H1 (cell line): ENCODE measurements around the gene H2AZ2. TPM values are rescaled to one million over a fixed set of nuclear protein-coding genes. Genes with fewer than 3 reads are reported as not detected.

Source experiments
- CTCF ChIA-PET: fragments of 300-600 bp; sonication (Branson Sonifier 250); formaldehyde crosslinking; loops from one replicate; lab custom pipeline; 2021; ENCODE audit not compliant: partially characterized antibody; lab: Charles Lee
- POLR2A ChIA-PET: fragments of 300-600 bp; sonication (Branson Sonifier 250); formaldehyde crosslinking; loops from one replicate; lab custom pipeline; 2021; ENCODE audit warnings: inconsistent platforms; ENCODE audit not compliant: partially characterized antibody; lab: Charles Lee
- DNase-seq, 2 experiments: peaks; one replicate each; pipeline versions ENCODE4 v3.0.0 to v3.0.0-alpha.2; 2010 to 2022; ENCODE audit warnings: low spot score in 2 of 2, low read depth in 1 of 2, mixed read lengths in 1 of 2
- FAIRE-seq: peaks from 2 replicates; lab custom pipeline; 2011; peaks lifted over from hg19 to GRCh38; lab: Jason Lieb, UNC
- H2AFZ ChIP-seq: 2 replicates; pipeline ENCODE4 v1.8.1; 2012; ENCODE audit warnings: low read length, inconsistent platforms
- H2AK5ac ChIP-seq: 2 replicates; pipeline ENCODE4 v1.6.1; 2013; ENCODE audit warnings: low read depth, low read length
- H2BK120ac ChIP-seq: replicated peaks from 2 replicates; pipeline ENCODE3; 2013; ENCODE audit warnings: low read depth, low read length, inconsistent platforms
- H2BK12ac ChIP-seq: 2 replicates; pipeline ENCODE4 v1.6.1; 2013; ENCODE audit warnings: low read depth, low read length
- H2BK15ac ChIP-seq: 2 replicates; pipeline ENCODE4 v1.6.1; 2013; ENCODE audit warnings: low read length
- H2BK20ac ChIP-seq: 2 replicates; pipeline ENCODE4 v1.6.1; 2013; ENCODE audit warnings: low read length
- H2BK5ac ChIP-seq: 2 replicates; pipeline ENCODE4 v1.6.1; 2013; ENCODE audit warnings: low read depth, low read length
- H3K14ac ChIP-seq: 2 replicates; pipeline ENCODE4 v1.6.1; 2013; ENCODE audit warnings: inconsistent platforms; ENCODE audit not compliant: insufficient read length
- H3K18ac ChIP-seq: 2 replicates; pipeline ENCODE4 v1.6.1; 2013; ENCODE audit warnings: low read length; ENCODE audit errors: extremely low read depth
- H3K23ac ChIP-seq: 2 replicates; pipeline ENCODE4 v1.6.1; 2013; ENCODE audit warnings: inconsistent platforms; ENCODE audit not compliant: insufficient read length
- H3K23me2 ChIP-seq: 2 replicates; pipeline ENCODE4 v1.6.1; 2013; ENCODE audit warnings: low read depth, low read length
- H3K27ac ChIP-seq: 2 replicates; pipeline ENCODE4 v1.6.1; 2011; ENCODE audit warnings: low read depth, low read length, inconsistent platforms
- H3K27me3 ChIP-seq, 4 experiments: replicated peaks in 1 of 4; 1 replicate in 1 of 4; 2 replicates in 3 of 4; pipeline versions ENCODE4 v1.6.1 to v1.8.1; 2011 to 2013; ENCODE audit warnings: low read length in 3 of 4, mild to moderate bottlenecking in 3 of 4, inconsistent platforms in 2 of 4, mixed read lengths in 2 of 4, moderate library complexity in 1 of 4; ENCODE audit not compliant: control insufficient read depth in 3 of 4, insufficient read depth in 3 of 4; ENCODE audit errors: extremely low read depth in 1 of 4
- H3K36me3 ChIP-seq, 4 experiments: 2 replicates each; pipeline versions ENCODE4 v1.6.1 to v1.8.1; 2011 to 2013; ENCODE audit warnings: mild to moderate bottlenecking in 4 of 4, low read length in 3 of 4, moderate library complexity in 2 of 4, control low read depth in 1 of 4, inconsistent platforms in 1 of 4; ENCODE audit not compliant: insufficient read depth in 4 of 4, control insufficient read depth in 2 of 4
- H3K4ac ChIP-seq: replicated peaks from 2 replicates; pipeline ENCODE3; 2013; ENCODE audit warnings: low read length, low read depth, mixed read lengths, inconsistent platforms; ENCODE audit not compliant: insufficient read length
- H3K4me1 ChIP-seq, 4 experiments: replicated peaks in 1 of 4; 1 replicate in 1 of 4; 2 replicates in 3 of 4; pipeline versions ENCODE4 v1.6.1 to v1.8.1; 2011 to 2013; ENCODE audit warnings: low read length in 3 of 4, inconsistent platforms in 2 of 4, mixed read lengths in 1 of 4; ENCODE audit not compliant: insufficient read depth in 4 of 4, control insufficient read depth in 3 of 4
- H3K4me2 ChIP-seq, 2 experiments: 2 replicates each; pipeline versions ENCODE4 v1.6.1 to v1.8.1; 2011 to 2013; ENCODE audit warnings: low read depth in 2 of 2, low read length in 2 of 2, control low read depth in 1 of 2, inconsistent platforms in 1 of 2, mild to moderate bottlenecking in 1 of 2; ENCODE audit not compliant: insufficient read depth in 1 of 2
- H3K4me3 ChIP-seq, 4 experiments: fragments of 200-600, 300-600 bp in 1 of 4; sonication (generic), shearing (Covaris generic), sonication (Bioruptor Twin) in 1 of 4; 2 replicates each; pipeline versions ENCODE4 v1.5.1 to v1.8.1; 2011 to 2016; ENCODE audit warnings: low read length in 4 of 4, low read depth in 3 of 4, control low read depth in 2 of 4, inconsistent platforms in 2 of 4, mild to moderate bottlenecking in 2 of 4, mixed read lengths in 1 of 4, moderate library complexity in 1 of 4; ENCODE audit not compliant: insufficient read depth in 2 of 4; ENCODE audit errors: extremely low read depth in 1 of 4
- H3K56ac ChIP-seq: replicated peaks from 2 replicates; pipeline ENCODE3; 2013; ENCODE audit warnings: low read depth, mild to moderate bottlenecking, mixed read lengths, low read length, inconsistent platforms; ENCODE audit not compliant: insufficient read length
- H3K79me1 ChIP-seq: 2 replicates; pipeline ENCODE4 v1.6.1; 2013; ENCODE audit warnings: low read depth, low read length, control low read depth
- H3K79me2 ChIP-seq, 2 experiments: 2 replicates each; pipeline versions ENCODE4 v1.6.1 to v1.8.1; 2012 to 2013; ENCODE audit warnings: low read length in 2 of 2, mild to moderate bottlenecking in 2 of 2, inconsistent platforms in 1 of 2; ENCODE audit not compliant: insufficient read depth in 2 of 2, control insufficient read depth in 1 of 2
- H3K9ac ChIP-seq, 4 experiments: replicated peaks in 1 of 4; 1 replicate in 1 of 4; 2 replicates in 3 of 4; pipeline versions ENCODE4 v1.6.1 to v1.8.1; 2011 to 2013; ENCODE audit warnings: low read depth in 3 of 4, low read length in 3 of 4, control low read depth in 2 of 4, mild to moderate bottlenecking in 2 of 4, moderate library complexity in 2 of 4, inconsistent platforms in 1 of 4; ENCODE audit errors: extremely low read depth in 1 of 4
- H3K9me3 ChIP-seq, 2 experiments: 2 replicates each; pipeline versions ENCODE4 v1.6.1 to v1.8.1; 2012 to 2013; ENCODE audit warnings: mild to moderate bottlenecking in 2 of 2, moderate library complexity in 2 of 2, control low read depth in 1 of 2, inconsistent platforms in 1 of 2, low read depth in 1 of 2, low read length in 1 of 2, mixed read lengths in 1 of 2; ENCODE audit not compliant: insufficient read depth in 2 of 2
- H4K20me1 ChIP-seq, 2 experiments: replicated peaks in 1 of 2; 2 replicates each; pipeline versions ENCODE3 to v1.8.1; 2011 to 2013; ENCODE audit warnings: inconsistent platforms in 2 of 2, low read length in 2 of 2, mild to moderate bottlenecking in 1 of 2; ENCODE audit not compliant: insufficient read depth in 2 of 2, control insufficient read depth in 1 of 2
- H4K5ac ChIP-seq: 2 replicates; pipeline ENCODE4 v1.6.1; 2013; ENCODE audit warnings: low read length, low read depth, mixed read lengths, inconsistent platforms; ENCODE audit not compliant: insufficient read length
- H4K8ac ChIP-seq: 2 replicates; pipeline ENCODE4 v1.8.0; 2013; ENCODE audit warnings: mild to moderate bottlenecking, moderate library complexity, low read length, inconsistent platforms; ENCODE audit not compliant: insufficient read depth; ENCODE audit errors: extremely low read depth
- H4K91ac ChIP-seq: replicated peaks from 2 replicates; pipeline ENCODE3; 2013; ENCODE audit warnings: low read length, mixed read lengths, inconsistent platforms; ENCODE audit not compliant: insufficient read length
- POLR2A ChIP-seq, 2 experiments: IDR thresholded peaks; 1 replicate in 1 of 2; 2 replicates in 1 of 2; pipeline ENCODE4 v1.6.1; 2011; ENCODE audit warnings: low read depth in 2 of 2, low read length in 2 of 2, mild to moderate bottlenecking in 2 of 2; ENCODE audit errors: control extremely low read depth in 1 of 2
- POLR2AphosphoS5 ChIP-seq: IDR thresholded peaks from 2 replicates; pipeline ENCODE4 v1.6.1; 2011; ENCODE audit warnings: low read depth, low read length
- WGBS, 2 experiments: shearing (Covaris generic) in 1 of 2; methylation state at CpG; one replicate each; pipeline versions ENCODE4 v1.1.6 to v1.1.7; 2013 to 2015; ENCODE audit warnings: low lambda C conversion rate in 2 of 2, mixed read lengths in 2 of 2, inconsistent platforms in 1 of 2, low coverage in 1 of 2, missing lambda C conversion rate in 1 of 2; ENCODE audit not compliant: insufficient replicate concordance in 2 of 2, insufficient coverage in 1 of 2, insufficient read length in 1 of 2; ENCODE audit errors: extremely low coverage in 1 of 2, missing lambda C conversion rate in 1 of 2; 5-methylcytosine and 5-hydroxymethylcytosine counted together
- polyA plus RNA-seq, 7 experiments: library from polyadenylated mRNA; depleted of rRNA in 3 of 7; stranded (reverse) in 5 of 7; unstranded in 2 of 7; fragments of >200 nt in 5 of 7; fragments of 200-250 nt in 2 of 7; gene quantifications; 1 replicate in 5 of 7; 2 replicates in 1 of 7; 4 replicates in 1 of 7; pipeline versions ENCODE4 v1.2.1 to v1.2.3, GENCODE V29; 2011 to 2013; ENCODE audit warnings: missing spikeins in 2 of 7, mixed read lengths in 2 of 7
- total RNA-seq: library from RNA; stranded (reverse); fragmentation: NEBNext Ultra II Directional; extraction: Animal tissue kit (Norgen Biotek cat#: 25700); gene quantifications from 2 replicates; pipeline ENCODE4 v1.2.1, GENCODE V29; 2021

Gene H2AZ2
- total and polyA plus RNA-seq, 2 of the 8 experiments (the other 6 are each of a cell fraction or from before 2014, with no cell fraction given) = 168 to 187 TPM

DNA sequence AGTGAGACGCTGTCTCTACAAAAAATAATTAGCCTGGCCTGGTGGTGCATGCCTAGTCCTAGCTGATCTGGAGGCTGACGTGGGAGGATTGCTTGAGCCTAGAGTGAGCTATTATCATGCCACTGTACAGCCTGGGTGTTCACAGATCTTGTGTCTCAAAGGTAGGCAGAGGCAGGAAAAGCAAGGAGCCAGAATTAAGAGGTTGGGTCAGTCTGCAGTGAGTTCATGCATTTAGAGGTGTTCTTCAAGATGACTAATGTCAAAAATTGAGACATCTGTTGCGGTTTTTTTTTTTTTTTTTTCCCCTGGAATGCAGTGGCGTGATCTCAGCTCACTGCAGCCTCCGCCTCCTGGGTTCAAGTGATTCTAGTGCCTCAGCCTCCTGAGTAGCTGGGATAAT is 46.0 kb downstream of the H2AZ2 start:
- peaks cover 0 to 5% (median 0%) of the 10 kb centered on the region in 4 experiments; a peak in 3 of 7 replicates for H3K4me1 ChIP-seq
- no peaks in the 10 kb centered on the region for H3K9me3 ChIP-seq
- H4K20me1 ChIP-seq = peaks cover 26 to 29% of the 10 kb centered on the region in 2 experiments
- H3K14ac ChIP-seq = no peak overlapping the region
- H2BK12ac ChIP-seq = no peak overlapping the region
- FAIRE-seq = no peak
- ChIA-PET POLR2A (interaction anchor here (0.8 to 5.5 kb wide), 20 partner anchors 10 to 303 kb away, joined by 3 to 35 read pairs (median 3); partner anchors contain the start of gene H2AZ2), CTCF (interaction anchor here (0.7 to 1.4 kb wide), 2 partner anchors 9 to 163 kb away, joined by 3 to 4 read pairs; no protein-coding TSS in a partner anchor)
- H3K79me1 ChIP-seq = no peaks in the 10 kb centered on the region
- TF ChIP-seq POLR2A (IDR thresholded peaks at IDR 0.05; ENCODE audit: control extremely low read depth in 1 of 2, low read depth in 2 of 2, low read length in 2 of 2) = no peak
- TF ChIP-seq POLR2AphosphoS5 = peak; percentile 92
- no peak overlapping the region for H3K27ac ChIP-seq
- H3K18ac ChIP-seq = no peak overlapping the region
- WGBS, 2 experiments = 90% methylated on average over 4 of the region's 5 CpGs; no CpG with 5 or more reads in 1 of the 2 experiments
- no peak overlapping the region for H3K4me3 ChIP-seq
- H3K79me2 ChIP-seq = peaks cover 19 to 37% of the 10 kb centered on the region in 2 experiments
- no peak overlapping the region for H2AK5ac ChIP-seq
- no peak overlapping the region for H4K5ac ChIP-seq
- H2AFZ ChIP-seq = no peak overlapping the region
- no peak overlapping the region for H3K56ac ChIP-seq
- H2BK20ac ChIP-seq = no peak overlapping the region
- H4K91ac ChIP-seq = no peak overlapping the region
- H3K9ac ChIP-seq = no peak overlapping the region
- H2BK120ac ChIP-seq = no peak overlapping the region
- peaks cover 5% of the 10 kb centered on the region; the same call in 1 of the 2 replicates for H3K23me2 ChIP-seq
- no peak overlapping the region for H3K4ac ChIP-seq
- peaks cover 32 to 79% (median 50%) of the 10 kb centered on the region in 4 experiments for H3K36me3 ChIP-seq
- no peaks in the 10 kb centered on the region for H3K27me3 ChIP-seq
- H3K4me2 ChIP-seq = no peak overlapping the region
- no peak for DNase-seq
- H2BK5ac ChIP-seq = no peak overlapping the region
- H4K8ac ChIP-seq = no peak overlapping the region
- no peak overlapping the region for H2BK15ac ChIP-seq
- H3K23ac ChIP-seq = no peak overlapping the region
